ENCODE data around the gene COL4A2.

COL4A2 gene

GRCh38 chr13:110419381-110419791 lies 112.3 kb downstream of the COL4A2 start:
- DNase-seq, result no peak

- no peak for DNase-seq
These were observed 112.9 kb downstream of the COL4A2 start for GRCh38 chr13:110419946-110420345.

DNA sequence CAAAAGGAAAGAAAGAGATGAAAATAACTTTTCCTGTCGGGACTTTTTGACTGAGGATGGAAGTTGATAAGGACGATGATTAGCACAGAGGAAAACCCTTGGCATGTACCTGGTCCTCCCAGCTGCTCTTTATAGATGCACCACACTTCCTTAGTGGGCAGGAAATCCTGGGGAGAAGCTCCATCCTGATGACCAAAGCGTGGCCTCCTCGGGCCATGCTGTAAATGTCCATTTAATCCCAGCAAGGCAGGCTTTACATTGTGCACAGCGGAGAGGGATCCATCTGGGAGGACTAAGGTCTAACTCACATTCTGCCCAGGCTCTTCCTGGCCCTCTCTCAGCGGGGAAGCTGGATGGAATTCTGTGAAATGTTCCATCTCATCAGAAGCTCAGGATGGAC lies 113.5 kb downstream of the COL4A2 start:
- DNase-seq, result no peak

- DNase-seq, result no peak
These were observed 114.0 kb downstream of the COL4A2 start for GRCh38 chr13:110421061-110421460.

GRCh38 chr13:110421696-110422385 lies 114.8 kb downstream of the COL4A2 start:
- DNase-seq, result no peak

- no peak for DNase-seq
These were observed 116.0 kb downstream of the COL4A2 start for GRCh38 chr13:110422913-110423688.

DNA sequence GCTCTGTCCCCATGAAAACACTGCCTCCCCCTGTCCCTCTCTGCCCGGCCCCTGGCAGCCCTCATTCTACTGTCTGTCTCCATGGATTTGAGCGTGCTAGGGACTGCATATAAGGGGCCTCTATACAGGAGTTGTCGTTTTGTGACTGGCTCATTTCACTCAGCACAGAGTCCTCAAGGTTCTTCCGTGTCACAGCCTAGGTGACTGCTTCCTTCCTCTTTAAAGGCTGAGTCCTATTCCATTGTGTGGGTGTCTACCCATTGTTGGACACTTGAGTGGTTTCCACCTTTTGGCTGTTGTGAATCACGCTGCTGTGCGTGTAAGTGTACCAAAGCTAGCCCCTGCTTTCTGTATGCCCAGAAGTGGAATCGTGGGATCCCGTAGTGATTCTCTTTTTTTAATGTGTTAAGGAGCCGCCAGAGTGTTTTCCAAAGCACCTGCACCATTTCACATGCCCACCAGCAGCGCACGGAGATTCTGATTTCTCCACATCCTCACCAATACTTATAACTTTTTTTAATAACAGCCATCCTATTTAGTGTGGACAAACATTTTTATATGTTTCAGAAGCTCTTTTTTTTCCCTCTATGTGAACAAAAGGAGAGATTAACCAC lies 116.7 kb downstream of the COL4A2 start:
- no peak for DNase-seq

GRCh38 chr13:110424569-110425443 lies 117.7 kb downstream of the COL4A2 start:
- no peak for DNase-seq

- DNase-seq, result no peak
These were observed 118.3 kb downstream of the COL4A2 start for GRCh38 chr13:110425444-110425780.

GRCh38 chr13:110426735-110427134 lies 119.7 kb downstream of the COL4A2 start:
- peak in 5 of 51 donors; percentile 10 to 46 (median 16) for DNase-seq

GRCh38 chr13:110428313-110428712 lies 121.2 kb downstream of the COL4A2 start:
- no peak for DNase-seq

- DNase-seq, result no peak
These were observed 123.6 kb downstream of the COL4A2 start for GRCh38 chr13:110430391-110431336.

DNA sequence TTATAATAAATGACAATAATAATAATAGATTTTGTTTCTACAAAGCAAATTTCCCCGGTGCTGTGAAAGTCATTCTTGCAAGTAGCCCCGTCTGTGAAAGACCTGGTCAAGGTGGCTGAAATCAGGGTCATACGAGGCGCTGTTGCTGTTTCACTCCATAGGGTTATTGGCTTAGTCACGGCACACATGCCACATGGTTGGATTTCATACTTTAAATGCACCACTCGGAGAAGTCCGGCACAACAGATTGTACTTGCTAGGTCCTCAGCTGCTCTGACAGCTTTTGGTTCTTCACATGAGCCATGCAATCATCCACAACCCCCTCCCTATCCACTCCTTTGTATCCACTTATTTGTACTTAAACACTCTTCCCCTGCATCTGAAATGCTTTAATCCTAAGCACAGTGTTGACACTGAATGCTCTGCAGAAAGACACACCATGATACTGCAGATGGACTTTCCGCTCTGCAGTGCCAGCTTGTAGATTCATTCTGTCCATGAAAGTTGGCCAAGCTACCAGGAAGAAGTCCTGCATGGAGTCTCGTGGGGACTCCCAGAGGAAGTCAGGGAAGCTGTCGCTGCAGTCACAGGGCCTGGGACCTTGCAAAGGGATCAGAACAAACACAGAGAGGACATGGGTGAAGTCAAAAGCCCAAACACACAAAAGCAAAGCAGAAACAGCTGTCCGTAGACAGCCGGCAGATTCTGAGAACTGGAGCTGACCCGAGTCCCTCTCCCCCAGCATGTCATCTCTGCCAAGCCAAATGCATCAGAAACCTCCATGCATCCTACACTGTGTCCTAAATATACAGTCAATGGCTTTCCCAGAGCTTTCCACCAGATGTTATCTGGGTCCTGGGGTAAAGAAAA lies 124.6 kb downstream of the COL4A2 start:
- no peak for DNase-seq

DNA sequence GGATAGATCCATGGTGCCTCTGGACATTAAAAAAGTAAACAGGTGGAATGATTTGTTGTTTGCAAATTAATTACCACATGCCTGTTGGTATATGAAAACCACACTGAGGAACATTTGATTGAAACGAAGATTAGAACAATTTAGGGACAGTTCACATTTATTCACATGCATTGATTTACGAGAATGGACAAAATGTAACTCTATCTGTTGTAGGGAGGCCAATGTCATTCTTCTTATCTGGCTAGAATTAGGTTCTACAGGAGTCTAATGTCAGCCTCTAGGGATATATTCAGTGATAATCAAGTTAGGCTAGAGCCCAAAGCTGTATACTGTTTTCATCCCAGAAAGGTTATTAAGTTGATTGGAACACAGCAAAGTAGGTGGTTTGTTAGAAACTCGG lies 125.4 kb downstream of the COL4A2 start:
- DNase-seq, result no peak

- peak in 1 of 51 donors; percentile 14 for DNase-seq
These were observed 125.9 kb downstream of the COL4A2 start for GRCh38 chr13:110433014-110433413.

GRCh38 chr13:110434629-110435028 lies 127.5 kb downstream of the COL4A2 start:
- DNase-seq, result no peak

GRCh38 chr13:110435331-110435730 lies 128.2 kb downstream of the COL4A2 start:
- no peak for DNase-seq

DNA sequence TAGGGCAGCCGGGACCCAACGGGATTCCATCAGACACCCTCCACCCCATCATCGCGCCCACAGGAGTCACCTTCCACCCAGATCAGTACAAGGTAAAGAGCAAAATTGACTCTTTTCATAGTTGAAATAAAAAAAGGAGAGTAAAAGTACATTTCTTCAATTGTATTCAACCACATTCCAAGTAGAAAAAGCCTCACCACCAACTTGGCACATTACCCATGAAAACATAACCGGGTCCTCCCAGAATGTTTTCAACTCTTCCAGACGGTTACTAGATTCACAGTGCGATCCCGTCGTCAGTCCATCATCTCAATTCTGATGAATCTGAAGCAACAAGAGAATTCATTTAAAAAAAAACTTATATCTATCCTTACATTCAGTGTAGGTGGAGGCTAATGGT lies 129.2 kb downstream of the COL4A2 start:
- DNase-seq, result no peak

- DNase-seq, result no peak
These were observed 129.8 kb downstream of the COL4A2 start for GRCh38 chr13:110436786-110437370.
